ENCODE data around the gene MED26. TPM values are rescaled to one million over a fixed set of nuclear protein-coding genes. Genes with fewer than 3 reads are reported as not detected.

The MED26 gene
- total and polyA plus RNA-seq, 2 of the 13 experiments (the other 11 are each of a cell fraction or from before 2014, with no cell fraction given): 3.5 to 3.8 TPM

- no peak for TF ChIP-seq ZNF781 (CRISPR knock-in tag; IDR thresholded peaks at IDR 0.05; ENCODE audit: borderline replicate concordance, not compliant biosample characterization)
- TF ChIP-seq GABPB1 (CRISPR knock-in tag; IDR thresholded peaks at IDR 0.05): peak; percentile 26; the same call in 1 of the 2 replicates
- TF ChIP-seq, protein P1, sequence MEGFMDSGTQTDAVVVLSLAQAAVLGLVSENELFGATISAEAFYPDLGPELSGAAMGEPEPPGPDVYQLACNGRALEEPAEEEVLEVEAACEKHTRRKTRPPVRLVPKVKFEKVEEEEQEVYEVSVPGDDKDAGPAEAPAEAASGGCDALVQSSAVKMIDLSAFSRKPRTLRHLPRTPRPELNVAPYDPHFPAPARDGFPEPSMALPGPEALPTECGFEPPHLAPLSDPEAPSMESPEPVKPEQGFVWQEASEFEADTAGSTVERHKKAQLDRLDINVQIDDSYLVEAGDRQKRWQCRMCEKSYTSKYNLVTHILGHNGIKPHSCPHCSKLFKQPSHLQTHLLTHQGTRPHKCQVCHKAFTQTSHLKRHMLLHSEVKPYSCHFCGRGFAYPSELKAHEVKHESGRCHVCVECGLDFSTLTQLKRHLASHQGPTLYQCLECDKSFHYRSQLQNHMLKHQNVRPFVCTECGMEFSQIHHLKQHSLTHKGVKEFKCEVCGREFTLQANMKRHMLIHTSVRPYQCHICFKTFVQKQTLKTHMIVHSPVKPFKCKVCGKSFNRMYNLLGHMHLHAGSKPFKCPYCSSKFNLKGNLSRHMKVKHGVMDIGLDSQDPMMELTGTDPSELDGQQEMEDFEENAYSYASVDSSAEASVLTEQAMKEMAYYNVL (CRISPR knock-in tag; IDR thresholded peaks at IDR 0.05; ENCODE audit: borderline replicate concordance): no peak
- no peak for TF ChIP-seq ZSCAN21 (CRISPR knock-in tag; IDR thresholded peaks at IDR 0.05; ENCODE audit: borderline replicate concordance)
- no peak for TF ChIP-seq GATAD1 (CRISPR knock-in tag; IDR thresholded peaks at IDR 0.05)
- TF ChIP-seq IRX3 (CRISPR knock-in tag; IDR thresholded peaks at IDR 0.05; ENCODE audit: borderline replicate concordance, low read depth): no peak
- no peak for TF ChIP-seq RELA (CRISPR knock-in tag; IDR thresholded peaks at IDR 0.05)
- TF ChIP-seq ZNF20 (CRISPR knock-in tag; IDR thresholded peaks at IDR 0.05): no peak
- no peak for TF ChIP-seq SKI (IDR thresholded peaks at IDR 0.05; ENCODE audit: partially characterized antibody)
- TF ChIP-seq, protein P2, sequence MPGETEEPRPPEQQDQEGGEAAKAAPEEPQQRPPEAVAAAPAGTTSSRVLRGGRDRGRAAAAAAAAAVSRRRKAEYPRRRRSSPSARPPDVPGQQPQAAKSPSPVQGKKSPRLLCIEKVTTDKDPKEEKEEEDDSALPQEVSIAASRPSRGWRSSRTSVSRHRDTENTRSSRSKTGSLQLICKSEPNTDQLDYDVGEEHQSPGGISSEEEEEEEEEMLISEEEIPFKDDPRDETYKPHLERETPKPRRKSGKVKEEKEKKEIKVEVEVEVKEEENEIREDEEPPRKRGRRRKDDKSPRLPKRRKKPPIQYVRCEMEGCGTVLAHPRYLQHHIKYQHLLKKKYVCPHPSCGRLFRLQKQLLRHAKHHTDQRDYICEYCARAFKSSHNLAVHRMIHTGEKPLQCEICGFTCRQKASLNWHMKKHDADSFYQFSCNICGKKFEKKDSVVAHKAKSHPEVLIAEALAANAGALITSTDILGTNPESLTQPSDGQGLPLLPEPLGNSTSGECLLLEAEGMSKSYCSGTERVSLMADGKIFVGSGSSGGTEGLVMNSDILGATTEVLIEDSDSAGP (CRISPR knock-in tag; IDR thresholded peaks at IDR 0.05; ENCODE audit: borderline replicate concordance): peak; percentile 29; the same call in 1 of the 2 replicates
- no peak for TF ChIP-seq ZNF75D (CRISPR knock-in tag; IDR thresholded peaks at IDR 0.05; ENCODE audit: borderline replicate concordance)
- no peak for TF ChIP-seq FIP1L1 (IDR thresholded peaks at IDR 0.05; ENCODE audit: borderline replicate concordance, insufficient read depth, low read depth, low read length)
- no peak for TF ChIP-seq KLF9 (CRISPR knock-in tag; IDR thresholded peaks at IDR 0.05; ENCODE audit: low read depth)
- TF ChIP-seq JUNB (CRISPR knock-in tag; IDR thresholded peaks at IDR 0.05; ENCODE audit: borderline replicate concordance): no peak
- TF ChIP-seq XBP1 (CRISPR knock-in tag; IDR thresholded peaks at IDR 0.05): no peak
- TF ChIP-seq ZC3H4 (CRISPR knock-in tag; IDR thresholded peaks at IDR 0.05; ENCODE audit: borderline replicate concordance): no peak
- TF ChIP-seq DNMT1 (CRISPR knock-in tag; IDR thresholded peaks at IDR 0.05): no peak
- TF ChIP-seq KDM1A (CRISPR knock-in tag; IDR thresholded peaks at IDR 0.05): no peak
- 0 out of 2 replicates have a peak, but pooled peaks have one; percentile 44 for TF ChIP-seq ZNF430 (CRISPR knock-in tag; IDR thresholded peaks at IDR 0.05)
- TF ChIP-seq CTCF (CRISPR knock-in tag; IDR thresholded peaks at IDR 0.05): peak; percentile 28; the same call in 1 of the 2 replicates
- TF ChIP-seq RARA (CRISPR knock-in tag; IDR thresholded peaks at IDR 0.05): 0 out of 2 replicates have a peak, but pooled peaks have one; percentile 5
Observed at GRCh38 chr19:16627193-16627927, 644 bp downstream of the MED26 start (continued).
